Neural progenitor cell (in vitro differentiated cells): ENCODE measurements around the gene PRDM16.

Source experiments
- CTCF ChIP-seq: fragments of 200-600 bp; sonication (generic); IDR thresholded peaks from 2 replicates; pipeline ENCODE4 v1.5.1; 2017; ENCODE audit warnings: antibody characterized with exemption, mild to moderate bottlenecking
- EZH2phosphoT487 ChIP-seq: fragments of 200-600 bp; sonication (generic); IDR thresholded peaks from 2 replicates; pipeline ENCODE4 v1.6.1; 2017; ENCODE audit warnings: antibody characterized with exemption

GRCh38 chr1:3393987-3394920 is 325.3 kb downstream of the PRDM16 start:
- TF ChIP-seq CTCF (no peak), EZH2phosphoT487 (no peak)
